HG02759 (cell line): ENCODE data around the gene LACRT.

Experiments used
- ATAC-seq: cut with Tn5 transposase; IDR thresholded peaks from one replicate; pipeline ENCODE4 v1.9.1; 2021; ENCODE audit warnings: mild to moderate bottlenecking, moderate library complexity; ENCODE audit not compliant: unreplicated experiment

LACRT gene

DNA sequence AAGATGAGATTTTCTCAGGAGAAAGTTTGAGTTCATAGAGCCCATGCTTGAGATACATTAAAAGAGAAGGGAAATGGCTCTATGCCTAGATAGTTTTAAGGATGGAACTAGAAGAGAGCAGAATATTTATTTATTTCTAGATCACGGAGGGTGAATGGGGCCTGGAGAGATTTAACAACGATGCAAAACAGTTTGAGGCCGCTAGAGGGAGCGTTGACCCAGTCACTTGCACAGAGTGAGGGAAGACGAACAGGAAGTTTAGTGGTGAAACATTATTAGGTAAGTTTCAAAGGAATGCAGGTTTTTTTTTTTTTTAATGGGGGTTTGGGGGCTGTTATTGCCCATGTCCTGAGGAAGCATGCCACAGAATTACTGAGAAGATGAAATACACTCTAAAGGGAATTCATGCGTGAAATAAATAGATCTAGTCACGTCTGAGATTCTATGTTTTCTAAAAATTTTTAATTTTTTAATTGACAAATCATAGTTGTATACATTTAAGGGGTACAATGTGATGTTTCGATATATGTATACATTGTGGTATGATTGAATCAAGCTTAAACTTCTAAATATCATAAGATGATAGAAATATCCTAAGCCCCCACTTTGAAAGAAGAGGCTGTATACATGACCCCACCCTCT, 31.4 kb downstream of the LACRT start:
- peak; percentile 84 for ATAC-seq

DNA sequence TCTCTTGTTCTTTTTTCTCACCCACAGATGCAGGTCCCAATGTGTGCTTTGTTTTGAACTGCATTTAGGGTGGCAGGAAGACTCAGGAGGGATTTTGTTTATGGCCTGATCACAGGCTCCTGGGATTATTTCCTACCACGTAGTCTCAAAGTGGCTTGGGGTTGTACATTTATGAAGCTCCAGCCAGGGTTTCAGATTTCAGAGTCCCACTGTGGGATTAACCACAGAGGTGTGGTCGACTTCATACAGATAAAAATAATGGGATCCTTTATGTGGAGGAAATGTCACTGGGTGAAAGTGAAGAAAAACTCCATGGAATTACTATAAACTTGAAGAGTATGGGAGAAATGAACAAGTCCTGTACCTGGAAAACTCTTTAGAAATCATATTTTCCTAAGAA, 32.0 kb downstream of the LACRT start:
- no peak for ATAC-seq

DNA sequence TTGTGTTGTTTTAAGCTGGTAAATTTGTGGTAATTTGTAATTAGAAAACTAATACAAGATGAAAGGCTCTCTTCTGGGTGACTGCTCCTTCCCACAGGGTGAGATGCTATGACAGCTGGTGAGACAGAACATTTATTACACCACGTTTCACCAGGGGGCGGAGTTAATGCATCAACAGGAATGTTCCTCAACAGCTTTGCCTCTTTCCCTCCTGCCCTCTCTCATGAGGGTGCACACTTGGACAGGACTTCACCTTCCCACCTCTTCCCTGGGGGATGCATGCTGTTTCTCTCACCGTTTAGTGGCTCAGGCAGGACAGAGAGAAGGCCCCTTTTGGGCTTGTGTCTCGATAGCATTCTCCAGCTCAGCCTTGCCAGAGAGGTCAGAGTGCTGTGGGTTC, 32.9 kb downstream of the LACRT start:
- no peak for ATAC-seq

- ATAC-seq, result no peak
These were observed 35.7 kb downstream of the LACRT start for GRCh38 chr12:54598970-54599369.

GRCh38 chr12:54596526-54596946, 38.2 kb downstream of the LACRT start:
- ATAC-seq, result no peak

DNA sequence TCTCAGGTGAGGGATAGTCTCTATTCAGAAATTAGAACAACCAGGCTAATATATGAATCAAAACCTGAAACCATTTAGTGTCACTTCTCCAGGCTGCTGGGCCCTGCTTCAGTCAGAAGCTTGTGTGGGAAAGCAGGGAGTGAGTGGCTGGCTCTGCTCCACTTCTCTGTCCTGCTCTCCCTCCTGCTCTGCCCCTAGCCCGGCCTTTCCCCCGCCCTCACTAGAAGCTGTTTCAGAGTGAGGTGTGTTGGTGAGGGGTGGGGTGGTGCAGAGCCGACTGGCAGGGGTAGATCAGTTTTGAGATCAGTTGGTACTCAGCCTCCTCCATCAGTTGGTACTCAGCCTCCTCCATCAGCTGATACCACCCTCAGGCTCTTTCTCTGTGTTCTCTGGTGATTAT, 39.2 kb downstream of the LACRT start:
- no peak for ATAC-seq

GRCh38 chr12:54593725-54594124, 41.0 kb downstream of the LACRT start:
- ATAC-seq, result no peak

DNA sequence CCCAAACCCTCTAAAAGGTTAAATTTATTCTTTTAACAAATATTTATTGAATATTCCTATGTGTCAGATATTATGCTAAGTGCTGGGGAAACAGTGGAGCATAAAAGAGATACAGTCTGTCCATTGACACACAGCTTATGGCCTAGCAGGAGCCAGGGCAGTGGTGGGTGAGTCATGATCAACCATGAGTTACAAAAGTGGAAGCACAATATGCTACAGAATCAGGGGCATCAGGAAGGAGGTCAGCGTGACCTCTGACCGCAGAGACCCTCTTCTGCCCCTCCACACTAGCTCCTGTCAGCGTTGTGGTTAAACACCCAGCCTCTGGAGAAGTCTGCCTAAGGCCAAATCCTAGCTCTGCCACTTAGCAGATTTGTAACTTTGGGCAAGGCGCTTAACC, 41.6 kb downstream of the LACRT start:
- no peak for ATAC-seq

GRCh38 chr12:54592316-54592715, 42.4 kb downstream of the LACRT start:
- no peak for ATAC-seq

GRCh38 chr12:54590978-54591591, 43.6 kb downstream of the LACRT start:
- ATAC-seq, result no peak

- no peak for ATAC-seq
These were observed 44.7 kb downstream of the LACRT start for GRCh38 chr12:54589964-54590363.

DNA sequence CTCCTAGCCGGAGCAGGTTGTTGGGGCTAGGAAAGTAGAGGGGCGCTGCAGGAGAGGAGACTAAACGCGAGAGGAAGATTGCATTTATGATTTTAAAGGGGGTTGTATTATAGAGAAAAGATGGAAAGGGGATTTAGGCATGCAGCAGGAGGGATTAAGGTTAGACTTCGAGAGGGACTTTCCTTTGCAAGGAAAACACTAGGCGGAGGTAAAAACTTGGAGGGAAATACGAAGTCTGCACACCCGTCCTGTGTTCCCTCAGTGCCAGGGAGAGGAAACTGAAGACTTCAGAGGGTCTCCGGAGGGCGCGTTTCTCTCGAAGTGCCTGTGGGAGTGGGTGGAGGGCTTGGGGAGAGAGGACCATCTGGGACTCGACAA, 45.8 kb downstream of the LACRT start:
- no peak for ATAC-seq

- ATAC-seq, result no peak
These were observed 46.4 kb downstream of the LACRT start, which contains the start of gene PPP1R1A for GRCh38 chr12:54588110-54588889. TSS of gene PPP1R1A (minus strand) at chr12:54588659. CDS start at chr12:54588488, 171 bp downstream.

DNA sequence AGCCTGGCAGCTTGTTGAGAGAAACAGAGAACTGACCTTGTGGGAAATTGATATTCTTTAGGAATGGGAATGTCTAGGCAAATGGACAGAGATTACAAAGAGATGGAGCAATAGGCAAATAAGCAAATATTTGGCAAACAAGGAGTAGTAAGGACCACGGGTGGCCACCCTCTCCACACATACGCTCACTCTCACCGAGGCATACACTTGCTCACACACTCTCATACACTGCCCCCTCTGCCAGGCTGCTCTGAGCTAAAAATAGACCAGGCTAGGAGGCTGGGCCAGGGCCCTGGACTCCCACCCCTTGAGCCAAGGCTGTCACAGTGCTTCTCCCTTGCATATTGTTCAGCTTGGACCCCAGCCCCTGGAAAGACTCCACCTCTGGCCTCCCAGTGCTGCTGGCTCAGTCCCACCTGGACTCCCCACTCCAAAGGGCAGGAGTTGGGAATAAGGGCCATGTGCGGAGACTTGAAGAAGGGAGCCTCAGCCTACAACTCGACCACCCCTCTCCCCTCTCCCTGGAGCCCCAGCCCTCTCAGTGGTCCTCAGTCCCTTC, 47.3 kb downstream of the LACRT start:
- ATAC-seq, result no peak

DNA sequence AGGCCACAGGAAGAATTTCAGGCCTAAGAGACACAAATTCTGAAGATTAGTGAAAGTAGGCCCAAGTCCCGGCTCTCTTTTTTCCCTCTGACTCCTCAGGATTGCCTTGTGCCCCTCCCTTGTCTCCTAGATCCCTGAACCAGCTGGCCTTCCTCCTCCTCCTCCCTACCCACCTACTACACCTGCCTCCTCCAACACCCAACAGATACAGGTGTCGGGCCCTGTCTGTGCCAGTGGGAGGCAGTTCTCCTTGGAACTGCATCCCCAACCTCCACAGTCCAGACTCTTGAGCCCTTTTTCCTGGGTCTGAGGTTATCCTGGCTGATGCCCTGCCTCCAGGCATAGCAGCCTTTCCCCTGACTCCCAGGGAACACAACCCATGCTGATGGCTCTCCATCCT, 48.1 kb downstream of the LACRT start:
- no peak for ATAC-seq

DNA sequence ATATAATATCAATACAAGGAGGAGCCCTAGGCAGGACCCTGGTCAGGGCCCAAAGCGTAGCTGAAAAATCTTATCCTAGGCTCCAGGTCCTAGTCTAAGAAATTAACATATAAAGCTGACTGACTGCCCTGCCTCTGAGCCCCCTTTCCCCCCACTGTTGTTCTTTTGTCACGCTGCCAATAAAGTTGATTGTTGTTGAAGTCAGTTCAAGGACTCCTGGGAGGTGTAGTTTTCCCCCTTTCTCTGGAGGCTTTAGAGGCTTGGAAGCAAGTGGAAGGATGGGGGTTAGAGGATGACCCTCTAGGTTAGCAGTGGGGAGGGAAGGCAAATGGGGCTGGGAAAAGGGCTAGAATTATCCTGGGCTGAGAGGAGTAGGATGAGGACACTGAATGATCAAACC, 49.5 kb downstream of the LACRT start:
- ATAC-seq, result no peak

DNA sequence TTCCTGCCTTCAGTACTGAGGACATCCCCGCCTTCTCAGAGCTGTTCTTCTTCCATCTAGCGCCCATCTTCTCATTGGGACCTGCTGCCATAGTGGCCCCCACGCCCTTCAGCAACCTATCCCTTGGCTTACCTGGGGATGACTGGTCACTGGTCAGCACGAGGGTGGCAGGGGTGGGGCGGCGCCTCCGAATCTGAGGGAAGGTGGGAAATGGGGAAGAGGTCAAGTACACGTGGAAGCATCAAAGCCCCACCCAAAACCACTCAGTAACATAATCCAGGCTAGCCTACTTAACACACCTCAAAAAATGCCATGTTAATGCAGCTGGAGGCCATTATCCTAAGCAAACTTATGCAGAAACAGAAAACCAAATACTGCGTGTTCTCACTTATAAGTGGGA, 50.6 kb downstream of the LACRT start:
- ATAC-seq, result no peak

- no peak for ATAC-seq
These were observed 51.0 kb downstream of the LACRT start for GRCh38 chr12:54583726-54584125.

- ATAC-seq, result no peak
These were observed 53.3 kb downstream of the LACRT start for GRCh38 chr12:54581412-54581811.
